Stomach (tissue), 4 donors: ENCODE measurements around the gene CBLC.

Experiments
- CTCF ChIP-seq, 7 experiments: fragments of 450-650 bp in 4 of 7; fragments of 200-600 bp in 3 of 7; sonication (generic) in 3 of 7; IDR thresholded peaks; one replicate each; pipeline ENCODE4 v1.5.1; 2016 to 2019; ENCODE audit warnings: antibody characterized with exemption in 7 of 7, control low read depth in 2 of 7, mild to moderate bottlenecking in 1 of 7
- EP300 ChIP-seq: sonication (generic); formaldehyde crosslinking; IDR thresholded peaks from one replicate; pipeline ENCODE4 v1.6.1; 2017; ENCODE audit warnings: antibody characterized with exemption
- POLR2A ChIP-seq, 4 donors: fragments of 450-650 bp; IDR thresholded peaks; one replicate each; pipeline ENCODE4 v1.6.1; 2016; ENCODE audit warnings: antibody characterized with exemption in 4 of 4, control low read depth in 2 of 4, mild to moderate bottlenecking in 1 of 4, moderate library complexity in 1 of 4
- POLR2AphosphoS5 ChIP-seq, 3 donors: sonication (generic); formaldehyde crosslinking; IDR thresholded peaks; one replicate each; pipeline ENCODE4 v1.6.1; 2016; ENCODE audit warnings: antibody characterized with exemption in 3 of 3

DNA sequence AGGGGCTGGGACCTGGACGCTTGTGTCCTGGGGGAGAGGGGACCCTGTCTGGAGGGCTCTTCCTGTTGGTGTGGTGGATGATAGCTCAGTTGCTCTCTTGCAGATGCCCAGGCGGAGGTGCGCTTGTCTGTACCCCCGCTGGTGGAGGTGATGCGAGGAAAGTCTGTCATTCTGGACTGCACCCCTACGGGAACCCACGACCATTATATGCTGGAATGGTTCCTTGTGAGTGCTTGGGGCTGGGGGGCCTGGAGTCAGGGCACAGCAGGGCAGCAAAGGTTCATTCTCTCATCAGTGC lies 33.4 kb downstream of the CBLC start:
- TF ChIP-seq CTCF (IDR thresholded peaks at IDR 0.05) = no peak
- TF ChIP-seq POLR2A (IDR thresholded peaks at IDR 0.05) = no peak
- TF ChIP-seq POLR2AphosphoS5 (IDR thresholded peaks at IDR 0.05) = no peak
- no peak for TF ChIP-seq EP300
